H1 (cell line): Measurements from ENCODE around the gene INSYN2A. TPM values are rescaled to one million over a fixed set of nuclear protein-coding genes. Genes with fewer than 3 reads are reported as not detected.

Experiments
- CTCF ChIA-PET: fragments of 300-600 bp; sonication (Branson Sonifier 250); formaldehyde crosslinking; loops from one replicate; lab custom pipeline; 2021; ENCODE audit not compliant: partially characterized antibody; lab: Charles Lee
- POLR2A ChIA-PET: fragments of 300-600 bp; sonication (Branson Sonifier 250); formaldehyde crosslinking; loops from one replicate; lab custom pipeline; 2021; ENCODE audit warnings: inconsistent platforms; ENCODE audit not compliant: partially characterized antibody; lab: Charles Lee
- DNase-seq, 2 experiments: peaks; one replicate each; pipeline versions ENCODE4 v3.0.0 to v3.0.0-alpha.2; 2010 to 2022; ENCODE audit warnings: low spot score in 2 of 2, low read depth in 1 of 2, mixed read lengths in 1 of 2
- FAIRE-seq: peaks from 2 replicates; lab custom pipeline; 2011; peaks lifted over from hg19 to GRCh38; lab: Jason Lieb, UNC
- H2AFZ ChIP-seq: 2 replicates; pipeline ENCODE4 v1.8.1; 2012; ENCODE audit warnings: low read length, inconsistent platforms
- H2AK5ac ChIP-seq: 2 replicates; pipeline ENCODE4 v1.6.1; 2013; ENCODE audit warnings: low read depth, low read length
- H2BK120ac ChIP-seq: replicated peaks from 2 replicates; pipeline ENCODE3; 2013; ENCODE audit warnings: low read depth, low read length, inconsistent platforms
- H2BK12ac ChIP-seq: 2 replicates; pipeline ENCODE4 v1.6.1; 2013; ENCODE audit warnings: low read depth, low read length
- H2BK15ac ChIP-seq: 2 replicates; pipeline ENCODE4 v1.6.1; 2013; ENCODE audit warnings: low read length
- H2BK20ac ChIP-seq: 2 replicates; pipeline ENCODE4 v1.6.1; 2013; ENCODE audit warnings: low read length
- H2BK5ac ChIP-seq: 2 replicates; pipeline ENCODE4 v1.6.1; 2013; ENCODE audit warnings: low read depth, low read length
- H3K14ac ChIP-seq: 2 replicates; pipeline ENCODE4 v1.6.1; 2013; ENCODE audit warnings: inconsistent platforms; ENCODE audit not compliant: insufficient read length
- H3K18ac ChIP-seq: 2 replicates; pipeline ENCODE4 v1.6.1; 2013; ENCODE audit warnings: low read length; ENCODE audit errors: extremely low read depth
- H3K23ac ChIP-seq: 2 replicates; pipeline ENCODE4 v1.6.1; 2013; ENCODE audit warnings: inconsistent platforms; ENCODE audit not compliant: insufficient read length
- H3K23me2 ChIP-seq: 2 replicates; pipeline ENCODE4 v1.6.1; 2013; ENCODE audit warnings: low read depth, low read length
- H3K27ac ChIP-seq: 2 replicates; pipeline ENCODE4 v1.6.1; 2011; ENCODE audit warnings: low read depth, low read length, inconsistent platforms
- H3K27me3 ChIP-seq, 4 experiments: replicated peaks in 1 of 4; 1 replicate in 1 of 4; 2 replicates in 3 of 4; pipeline versions ENCODE4 v1.6.1 to v1.8.1; 2011 to 2013; ENCODE audit warnings: low read length in 3 of 4, mild to moderate bottlenecking in 3 of 4, inconsistent platforms in 2 of 4, mixed read lengths in 2 of 4, moderate library complexity in 1 of 4; ENCODE audit not compliant: control insufficient read depth in 3 of 4, insufficient read depth in 3 of 4; ENCODE audit errors: extremely low read depth in 1 of 4
- H3K36me3 ChIP-seq, 4 experiments: 2 replicates each; pipeline versions ENCODE4 v1.6.1 to v1.8.1; 2011 to 2013; ENCODE audit warnings: mild to moderate bottlenecking in 4 of 4, low read length in 3 of 4, moderate library complexity in 2 of 4, control low read depth in 1 of 4, inconsistent platforms in 1 of 4; ENCODE audit not compliant: insufficient read depth in 4 of 4, control insufficient read depth in 2 of 4
- H3K4ac ChIP-seq: replicated peaks from 2 replicates; pipeline ENCODE3; 2013; ENCODE audit warnings: low read length, low read depth, mixed read lengths, inconsistent platforms; ENCODE audit not compliant: insufficient read length
- H3K4me1 ChIP-seq, 4 experiments: replicated peaks in 1 of 4; 1 replicate in 1 of 4; 2 replicates in 3 of 4; pipeline versions ENCODE4 v1.6.1 to v1.8.1; 2011 to 2013; ENCODE audit warnings: low read length in 3 of 4, inconsistent platforms in 2 of 4, mixed read lengths in 1 of 4; ENCODE audit not compliant: insufficient read depth in 4 of 4, control insufficient read depth in 3 of 4
- H3K4me2 ChIP-seq, 2 experiments: 2 replicates each; pipeline versions ENCODE4 v1.6.1 to v1.8.1; 2011 to 2013; ENCODE audit warnings: low read depth in 2 of 2, low read length in 2 of 2, control low read depth in 1 of 2, inconsistent platforms in 1 of 2, mild to moderate bottlenecking in 1 of 2; ENCODE audit not compliant: insufficient read depth in 1 of 2
- H3K4me3 ChIP-seq, 4 experiments: fragments of 200-600, 300-600 bp in 1 of 4; sonication (generic), shearing (Covaris generic), sonication (Bioruptor Twin) in 1 of 4; 2 replicates each; pipeline versions ENCODE4 v1.5.1 to v1.8.1; 2011 to 2016; ENCODE audit warnings: low read length in 4 of 4, low read depth in 3 of 4, control low read depth in 2 of 4, inconsistent platforms in 2 of 4, mild to moderate bottlenecking in 2 of 4, mixed read lengths in 1 of 4, moderate library complexity in 1 of 4; ENCODE audit not compliant: insufficient read depth in 2 of 4; ENCODE audit errors: extremely low read depth in 1 of 4
- H3K56ac ChIP-seq: replicated peaks from 2 replicates; pipeline ENCODE3; 2013; ENCODE audit warnings: low read depth, mild to moderate bottlenecking, mixed read lengths, low read length, inconsistent platforms; ENCODE audit not compliant: insufficient read length
- H3K79me1 ChIP-seq: 2 replicates; pipeline ENCODE4 v1.6.1; 2013; ENCODE audit warnings: low read depth, low read length, control low read depth
- H3K79me2 ChIP-seq, 2 experiments: 2 replicates each; pipeline versions ENCODE4 v1.6.1 to v1.8.1; 2012 to 2013; ENCODE audit warnings: low read length in 2 of 2, mild to moderate bottlenecking in 2 of 2, inconsistent platforms in 1 of 2; ENCODE audit not compliant: insufficient read depth in 2 of 2, control insufficient read depth in 1 of 2
- H3K9ac ChIP-seq, 4 experiments: replicated peaks in 1 of 4; 1 replicate in 1 of 4; 2 replicates in 3 of 4; pipeline versions ENCODE4 v1.6.1 to v1.8.1; 2011 to 2013; ENCODE audit warnings: low read depth in 3 of 4, low read length in 3 of 4, control low read depth in 2 of 4, mild to moderate bottlenecking in 2 of 4, moderate library complexity in 2 of 4, inconsistent platforms in 1 of 4; ENCODE audit errors: extremely low read depth in 1 of 4
- H3K9me3 ChIP-seq, 2 experiments: 2 replicates each; pipeline versions ENCODE4 v1.6.1 to v1.8.1; 2012 to 2013; ENCODE audit warnings: mild to moderate bottlenecking in 2 of 2, moderate library complexity in 2 of 2, control low read depth in 1 of 2, inconsistent platforms in 1 of 2, low read depth in 1 of 2, low read length in 1 of 2, mixed read lengths in 1 of 2; ENCODE audit not compliant: insufficient read depth in 2 of 2
- H4K20me1 ChIP-seq, 2 experiments: replicated peaks in 1 of 2; 2 replicates each; pipeline versions ENCODE3 to v1.8.1; 2011 to 2013; ENCODE audit warnings: inconsistent platforms in 2 of 2, low read length in 2 of 2, mild to moderate bottlenecking in 1 of 2; ENCODE audit not compliant: insufficient read depth in 2 of 2, control insufficient read depth in 1 of 2
- H4K5ac ChIP-seq: 2 replicates; pipeline ENCODE4 v1.6.1; 2013; ENCODE audit warnings: low read length, low read depth, mixed read lengths, inconsistent platforms; ENCODE audit not compliant: insufficient read length
- H4K8ac ChIP-seq: 2 replicates; pipeline ENCODE4 v1.8.0; 2013; ENCODE audit warnings: mild to moderate bottlenecking, moderate library complexity, low read length, inconsistent platforms; ENCODE audit not compliant: insufficient read depth; ENCODE audit errors: extremely low read depth
- H4K91ac ChIP-seq: replicated peaks from 2 replicates; pipeline ENCODE3; 2013; ENCODE audit warnings: low read length, mixed read lengths, inconsistent platforms; ENCODE audit not compliant: insufficient read length
- BACH1 ChIP-seq: IDR thresholded peaks from 2 replicates; pipeline ENCODE4 v1.6.1; 2012; ENCODE audit warnings: low read length, improper control_type of control experiment
- BRCA1 ChIP-seq: IDR thresholded peaks from 2 replicates; pipeline ENCODE4 v1.6.1; 2012; ENCODE audit warnings: low read depth, low read length, improper control_type of control experiment
- CEBPB ChIP-seq: IDR thresholded peaks from 2 replicates; pipeline ENCODE4 v1.6.1; 2012; ENCODE audit warnings: low read depth, low read length
- E2F6 ChIP-seq: IDR thresholded peaks from 2 replicates; pipeline ENCODE4 v1.6.1; 2012; ENCODE audit warnings: inconsistent platforms
- GABPA ChIP-seq: IDR thresholded peaks from 2 replicates; pipeline ENCODE4 v1.6.1; 2011; ENCODE audit warnings: mild to moderate bottlenecking, low read length, moderate library complexity, borderline replicate concordance; ENCODE audit not compliant: insufficient read depth
- JUND ChIP-seq: IDR thresholded peaks from 2 replicates; pipeline ENCODE4 v1.6.1; 2011; ENCODE audit warnings: mild to moderate bottlenecking, improper control_type of control experiment, low read length
- PHF8 ChIP-seq: fragments of 200-600 bp; sonication (generic); conservative IDR thresholded peaks from 2 replicates; pipeline ENCODE4 v1.7.1; 2012; ENCODE audit warnings: low read depth, mild to moderate bottlenecking, inconsistent platforms, low read length, moderate library complexity
- POLR2AphosphoS5 ChIP-seq: IDR thresholded peaks from 2 replicates; pipeline ENCODE4 v1.6.1; 2011; ENCODE audit warnings: low read depth, low read length
- POU5F1 ChIP-seq: IDR thresholded peaks from 2 replicates; pipeline ENCODE4 v1.6.1; 2011; ENCODE audit warnings: low read depth, mild to moderate bottlenecking, low read length, moderate library complexity
- RFX5 ChIP-seq: IDR thresholded peaks from 2 replicates; pipeline ENCODE4 v1.6.1; 2011; ENCODE audit warnings: low read depth, low read length, improper control_type of control experiment, borderline replicate concordance
- SIX5 ChIP-seq: IDR thresholded peaks from 2 replicates; pipeline ENCODE4 v1.6.1; 2011; ENCODE audit warnings: mild to moderate bottlenecking, low read depth, low read length
- SP1 ChIP-seq: IDR thresholded peaks from 2 replicates; pipeline ENCODE4 v1.6.1; 2011; ENCODE audit warnings: low read depth, low read length
- SP4 ChIP-seq: IDR thresholded peaks from 2 replicates; pipeline ENCODE4 v1.6.1; 2012; ENCODE audit warnings: low read length, inconsistent platforms
- TAF1 ChIP-seq: IDR thresholded peaks from 2 replicates; pipeline ENCODE4 v1.6.1; 2011; ENCODE audit warnings: mild to moderate bottlenecking, low read depth, low read length
- TCF12 ChIP-seq: IDR thresholded peaks from 2 replicates; pipeline ENCODE4 v1.6.1; 2011; ENCODE audit warnings: low read depth, mild to moderate bottlenecking, low read length
- WGBS, 2 experiments: shearing (Covaris generic) in 1 of 2; methylation state at CpG; one replicate each; pipeline versions ENCODE4 v1.1.6 to v1.1.7; 2013 to 2015; ENCODE audit warnings: low lambda C conversion rate in 2 of 2, mixed read lengths in 2 of 2, inconsistent platforms in 1 of 2, low coverage in 1 of 2, missing lambda C conversion rate in 1 of 2; ENCODE audit not compliant: insufficient replicate concordance in 2 of 2, insufficient coverage in 1 of 2, insufficient read length in 1 of 2; ENCODE audit errors: extremely low coverage in 1 of 2, missing lambda C conversion rate in 1 of 2; 5-methylcytosine and 5-hydroxymethylcytosine counted together
- polyA plus RNA-seq, 7 experiments: library from polyadenylated mRNA; depleted of rRNA in 3 of 7; stranded (reverse) in 5 of 7; unstranded in 2 of 7; fragments of >200 nt in 5 of 7; fragments of 200-250 nt in 2 of 7; gene quantifications; 1 replicate in 5 of 7; 2 replicates in 1 of 7; 4 replicates in 1 of 7; pipeline versions ENCODE4 v1.2.1 to v1.2.3, GENCODE V29; 2011 to 2013; ENCODE audit warnings: missing spikeins in 2 of 7, mixed read lengths in 2 of 7
- total RNA-seq: library from RNA; stranded (reverse); fragmentation: NEBNext Ultra II Directional; extraction: Animal tissue kit (Norgen Biotek cat#: 25700); gene quantifications from 2 replicates; pipeline ENCODE4 v1.2.1, GENCODE V29; 2021

Gene INSYN2A
- total and polyA plus RNA-seq, 2 of the 8 experiments (the other 6 are each of a cell fraction or from before 2014, with no cell fraction given) = 0.11 to 0.19 TPM

- no peak overlapping the region for H2AFZ ChIP-seq
- no peak overlapping the region for H3K9ac ChIP-seq
- H3K27ac ChIP-seq = no peak overlapping the region
- H2AK5ac ChIP-seq = no peak overlapping the region
- H3K14ac ChIP-seq = no peak overlapping the region
- no peaks in the 10 kb centered on the region for H3K27me3 ChIP-seq
- POLR2A ChIA-PET = no interaction called here
- no peaks in the 10 kb centered on the region for H4K20me1 ChIP-seq
- DNase-seq (no peak), FAIRE-seq (no peak)
- no peaks in the 10 kb centered on the region for H3K36me3 ChIP-seq
- no peaks in the 10 kb centered on the region; the same call in 1 of the 2 replicates for H3K23me2 ChIP-seq
- H3K79me1 ChIP-seq = no peaks in the 10 kb centered on the region
- H2BK15ac ChIP-seq = no peak overlapping the region
- no peak overlapping the region for H4K8ac ChIP-seq
- H3K4me2 ChIP-seq = peak overlapping the region; percentile 6 to 13; a peak in 1 of 4 replicates
- no peaks in the 10 kb centered on the region for H3K79me2 ChIP-seq
- no peak overlapping the region for H4K5ac ChIP-seq
- peak overlapping the region in 1 of 4 experiments; percentile 3; a peak in 1 of 8 replicates for H3K4me3 ChIP-seq
- H2BK20ac ChIP-seq = no peak overlapping the region
- peaks cover 0 to 5% of the 10 kb centered on the region in 2 experiments; a peak in 1 of 4 replicates for H3K9me3 ChIP-seq
- H3K56ac ChIP-seq = no peak overlapping the region
- no peak for TF ChIP-seq JUND
- TF ChIP-seq E2F6 = no peak
- no peak for TF ChIP-seq POU5F1
- TF ChIP-seq CEBPB = no peak
- TF ChIP-seq BRCA1 = no peak
- TF ChIP-seq RFX5 = no peak
- TF ChIP-seq GABPA = no peak
- no peak for TF ChIP-seq SP4
- TF ChIP-seq SIX5 = no peak
- no peak for TF ChIP-seq BACH1
- TF ChIP-seq PHF8 = no peak
- no peak for TF ChIP-seq TAF1
- TF ChIP-seq TCF12 = no peak
- no peak for TF ChIP-seq SP1
- TF ChIP-seq POLR2AphosphoS5 = no peak
- H3K23ac ChIP-seq = no peak overlapping the region
- no peak overlapping the region for H2BK120ac ChIP-seq
- no peak overlapping the region for H4K91ac ChIP-seq
- 70% methylated on average over 3 of the region's 3 CpGs; no CpG with 5 or more reads in 1 of the 2 experiments for WGBS, 2 experiments
- H3K4me1 ChIP-seq = peaks cover 0 to 11% (median 5%) of the 10 kb centered on the region in 4 experiments; a peak in 5 of 7 replicates
- CTCF ChIA-PET = no interaction called here
- H2BK12ac ChIP-seq = no peak overlapping the region
- no peak overlapping the region for H3K4ac ChIP-seq
- peak overlapping the region; percentile 24; the same call in 1 of the 2 replicates for H3K18ac ChIP-seq
- H2BK5ac ChIP-seq = no peak overlapping the region
Measured at GRCh38 chr10:127216786-127217185, 20.4 kb upstream of the INSYN2A start.
